HG03025 (cell line): ENCODE results near the gene DLGAP4.
A peak's percentile ranks its signal among the peaks of the same experiment; 100 is the strongest.

Source experiments
- ATAC-seq: cut with Tn5 transposase; IDR thresholded peaks from one replicate; pipeline ENCODE4 v1.9.1; 2021; ENCODE audit warnings: mild to moderate bottlenecking, moderate library complexity; ENCODE audit not compliant: unreplicated experiment, low FRiP score

DLGAP4 gene

GRCh38 chr20:36573103-36573797 is 267.1 kb downstream of the DLGAP4 start, which contains the start of gene TGIF2:
Gene TGIF2 (plus strand): TSS chr20:36573597. CDS start chr20:36578775, 5,178 bp downstream.
- ATAC-seq, result peak; percentile 40

GRCh38 chr20:36573798-36574365 is 267.7 kb downstream of the DLGAP4 start:
- ATAC-seq, result no peak

GRCh38 chr20:36574366-36575135 is 268.4 kb downstream of the DLGAP4 start:
- no peak for ATAC-seq

- ATAC-seq, result no peak
Observed at GRCh38 chr20:36576081-36576445, 269.9 kb downstream of the DLGAP4 start.
